Small intestine (tissue), 7 donors: ENCODE data around the gene MOB3C. TPM values are rescaled to one million over a fixed set of nuclear protein-coding genes. Genes with fewer than 3 reads are reported as not detected.
A peak's percentile ranks its signal among the peaks of the same experiment; 100 is the strongest.

Experiments
- DNase-seq, 2 donors: peaks; one replicate each; pipeline versions ENCODE4 v3.0.0 to v3.0.0-alpha.2; 2013
- FAIRE-seq: peaks from 2 replicates; lab custom pipeline; 2012; peaks lifted over from hg19 to GRCh38; lab: Jason Lieb, UNC
- H3K27ac ChIP-seq, 3 donors: one replicate each; pipeline ENCODE4 v1.5.1; 2013; ENCODE audit warnings: low read length in 2 of 3, mild to moderate bottlenecking in 2 of 3, control low read depth in 1 of 3, inconsistent platforms in 1 of 3, low read depth in 1 of 3, moderate library complexity in 1 of 3
- H3K27me3 ChIP-seq, 3 donors: one replicate each; pipeline ENCODE4 v1.6.1; 2013; ENCODE audit warnings: low read length in 3 of 3, inconsistent platforms in 1 of 3; ENCODE audit not compliant: control insufficient read depth in 3 of 3, insufficient read depth in 3 of 3
- H3K36me3 ChIP-seq, 3 donors: one replicate each; pipeline ENCODE4 v1.6.1; 2013; ENCODE audit warnings: low read length in 3 of 3, inconsistent platforms in 1 of 3, low read depth in 1 of 3, mild to moderate bottlenecking in 1 of 3, moderate library complexity in 1 of 3; ENCODE audit not compliant: control insufficient read depth in 3 of 3, insufficient read depth in 2 of 3
- H3K4me1 ChIP-seq, 3 donors: one replicate each; pipeline ENCODE4 v1.6.1; 2013; ENCODE audit warnings: low read length in 2 of 3, inconsistent platforms in 1 of 3, low read depth in 1 of 3, mild to moderate bottlenecking in 1 of 3, moderate library complexity in 1 of 3; ENCODE audit not compliant: control insufficient read depth in 3 of 3, insufficient read depth in 2 of 3
- H3K4me3 ChIP-seq, 3 donors: one replicate each; pipeline ENCODE4 v1.5.1; 2013; ENCODE audit warnings: low read length in 3 of 3, control low read depth in 1 of 3, inconsistent platforms in 1 of 3, low read depth in 1 of 3, mild to moderate bottlenecking in 1 of 3, moderate library complexity in 1 of 3
- H3K9me3 ChIP-seq, 2 donors: one replicate each; pipeline ENCODE4 v1.6.1; 2013; ENCODE audit warnings: low read depth in 1 of 2, low read length in 1 of 2; ENCODE audit not compliant: control insufficient read depth in 2 of 2, insufficient read depth in 1 of 2
- WGBS, 3 donors: extraction: QIAGEN DNeasy Blood & Tissue Kit; methylation state at CpG; one replicate each; pipeline ENCODE4 v1.1.7; 2013; 5-methylcytosine and 5-hydroxymethylcytosine counted together
- polyA plus RNA-seq, 4 donors: library from polyadenylated mRNA; stranded (reverse) in 3 of 4; unstranded in 1 of 4; fragments of 200-250 nt in 3 of 4; fragments of 120-200 nt in 1 of 4; gene quantifications; one replicate each; pipeline versions ENCODE4 v1.2.1 to v1.2.3, GENCODE V29; 2013
- donor health status: healthy with polysubstance abuse.
- donor health status: control.
- donor health status: control.
- donor health status: Bipolar disorder and iron deficiency.
- donor health status: healthy.

The MOB3C gene
- polyA plus RNA-seq, 4 donors = 7.8 to 12.0 (median 9.5) TPM

DNA sequence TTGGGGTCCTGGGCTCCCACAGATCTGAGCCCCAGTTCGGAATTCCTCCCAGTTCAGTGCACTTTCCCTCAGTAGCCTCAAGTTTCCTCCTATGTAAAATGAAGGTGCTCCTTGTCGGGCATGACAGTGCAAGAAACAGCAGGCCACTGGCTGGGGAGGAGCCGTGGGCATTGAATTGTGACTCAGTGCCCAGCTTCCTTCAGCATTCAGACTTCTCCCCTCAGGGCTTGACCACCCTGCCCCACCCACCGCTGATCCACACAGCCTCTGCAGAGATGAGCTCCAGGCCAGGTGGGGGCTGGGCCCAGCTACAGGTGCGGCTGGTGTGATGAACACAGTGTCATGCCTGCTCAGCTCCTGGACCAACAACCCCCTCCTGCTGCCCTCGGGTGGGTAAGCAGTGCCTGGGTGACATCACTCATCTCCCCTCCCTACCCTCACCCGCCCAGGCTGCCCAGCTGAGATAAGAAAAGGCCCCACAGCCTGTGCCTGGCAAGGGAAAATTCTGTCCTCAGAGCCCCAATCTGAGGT, 4.9 kb downstream of the MOB3C start:
- Histone ChIP-seq H3K4me1 (peaks cover 0 to 22% (median 9%) of the 10 kb centered on the region in 3 donors), H3K36me3 (peaks cover 9 to 54% (median 15%) of the 10 kb centered on the region in 3 donors), H3K4me3 (no peak overlapping the region), H3K27me3 (no peaks in the 10 kb centered on the region), H3K9me3 (no peaks in the 10 kb centered on the region), H3K27ac (no peak overlapping the region)
- 66 to 75% (median 71%) methylated on average over 7 of the region's 7 CpGs for WGBS, 3 donors
- DNase-seq = no peak
- FAIRE-seq = no peak

DNA sequence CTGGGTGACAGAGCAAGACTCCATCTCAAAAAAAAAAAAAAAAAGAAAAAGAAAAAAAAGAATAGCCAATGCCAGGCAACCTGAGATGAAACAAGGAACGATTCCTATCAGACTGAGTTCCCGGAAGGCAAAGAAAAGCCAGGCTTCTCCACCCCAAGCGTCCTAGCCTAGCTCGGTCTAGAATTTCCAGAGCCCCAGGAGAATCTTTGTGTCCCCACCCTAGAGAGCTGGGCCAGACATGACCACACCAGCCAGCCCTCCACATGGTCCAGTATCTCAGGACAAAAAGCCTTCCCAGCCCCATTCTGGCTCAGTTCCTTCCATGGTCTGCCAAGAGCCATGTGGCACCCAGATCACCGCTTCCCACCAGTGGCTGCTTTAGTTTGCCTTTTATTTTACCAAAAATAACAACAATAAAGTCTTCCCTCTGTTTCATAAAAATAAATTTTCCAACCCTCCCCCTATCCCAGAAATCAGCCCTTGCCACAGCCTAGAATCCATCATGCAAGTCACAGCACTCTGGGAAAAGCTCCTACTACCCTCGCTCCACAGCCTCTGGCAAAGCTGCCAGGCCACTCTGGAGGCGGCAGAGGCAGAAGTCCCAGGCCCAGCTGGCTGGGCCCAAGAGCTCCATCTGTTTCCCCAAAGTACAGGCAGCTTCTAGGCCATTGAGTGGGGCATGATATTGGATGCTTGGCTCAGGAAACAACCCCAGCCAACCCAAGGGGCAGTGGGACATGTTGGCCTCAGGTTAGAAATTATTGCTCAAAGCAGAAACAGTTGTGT, 9.1 kb downstream of the MOB3C start:
- FAIRE-seq = no peak

DNA sequence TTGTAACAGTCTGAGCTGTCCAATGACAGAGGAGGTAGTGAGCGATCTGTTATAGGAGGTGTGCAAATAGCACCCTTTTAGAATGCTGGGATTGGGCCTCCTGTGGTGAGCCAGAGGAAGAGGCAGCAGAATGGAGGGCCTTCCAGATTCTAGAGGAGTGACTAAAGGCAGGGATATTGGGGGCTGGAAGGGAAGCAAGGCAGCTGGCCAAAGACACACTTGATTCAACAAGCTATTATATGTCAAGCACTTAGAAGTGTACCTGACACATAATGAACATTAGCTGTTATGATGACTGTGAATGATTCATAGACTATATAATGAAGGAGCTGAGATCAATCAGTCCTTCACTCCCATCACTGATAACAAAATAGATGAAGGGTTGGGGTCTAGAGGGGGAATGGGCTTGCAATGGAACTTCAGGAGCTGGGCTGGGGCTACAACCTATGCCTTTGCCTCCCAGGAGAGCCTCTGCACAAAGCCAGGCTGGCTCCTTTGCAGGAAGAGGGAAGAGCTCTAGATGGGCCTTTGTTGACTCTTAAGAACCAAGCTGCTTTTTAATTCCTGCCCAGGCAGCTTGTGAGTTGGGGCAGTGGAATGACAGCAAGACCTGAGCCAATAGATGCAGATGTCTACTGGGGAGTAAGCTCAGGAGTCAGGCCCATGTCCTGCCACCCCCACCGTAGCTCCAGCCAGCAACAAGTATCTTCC, 10.2 kb downstream of the MOB3C start:
- 93 to 98% (median 93%) methylated on average over 2 of the region's 2 CpGs for WGBS, 3 donors
- H3K36me3 ChIP-seq = peaks cover 6 to 37% (median 13%) of the 10 kb centered on the region in 3 donors
- FAIRE-seq = no peak
- no peak overlapping the region for H3K4me3 ChIP-seq
- no peak overlapping the region for H3K27ac ChIP-seq
- H3K27me3 ChIP-seq = no peaks in the 10 kb centered on the region
- no peak for DNase-seq
- H3K9me3 ChIP-seq = no peaks in the 10 kb centered on the region
- H3K4me1 ChIP-seq = peaks cover 2 to 10% (median 5%) of the 10 kb centered on the region in 3 donors

More for the DNA sequence above, 9.1 kb downstream of the MOB3C start:
- H3K27me3 ChIP-seq = no peaks in the 10 kb centered on the region
- peaks cover 6 to 47% (median 15%) of the 10 kb centered on the region in 3 donors for H3K36me3 ChIP-seq
- DNase-seq = no peak
- H3K27ac ChIP-seq = no peak overlapping the region
- 88 to 93% (median 89%) methylated on average over 7 of the region's 7 CpGs for WGBS, 3 donors
- H3K9me3 ChIP-seq = no peaks in the 10 kb centered on the region
- no peak overlapping the region for H3K4me3 ChIP-seq
- peaks cover 2 to 13% (median 5%) of the 10 kb centered on the region in 3 donors for H3K4me1 ChIP-seq

DNA sequence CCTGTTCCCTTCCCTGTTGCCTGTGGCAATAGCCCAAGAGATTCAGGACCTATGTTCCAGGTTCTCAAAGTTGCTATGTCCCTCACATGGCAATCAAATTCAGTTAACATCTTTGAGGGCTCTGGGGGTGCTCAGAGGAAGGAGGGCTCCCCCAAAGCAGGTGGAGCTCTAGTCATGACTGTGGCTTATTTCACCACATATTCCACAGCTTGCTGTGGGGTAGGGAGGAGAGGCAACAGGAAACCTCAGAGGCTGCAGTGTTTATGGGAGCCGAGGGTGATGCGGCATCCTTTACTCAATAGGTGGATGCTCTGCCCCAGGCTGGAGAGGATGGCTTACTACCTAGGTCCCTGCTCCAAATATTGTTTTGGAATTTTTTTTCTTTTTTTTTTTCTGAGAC, 11.4 kb downstream of the MOB3C start:
- WGBS, 3 donors = 66 to 78% (median 73%) methylated on average over 2 of the region's 2 CpGs

DNA sequence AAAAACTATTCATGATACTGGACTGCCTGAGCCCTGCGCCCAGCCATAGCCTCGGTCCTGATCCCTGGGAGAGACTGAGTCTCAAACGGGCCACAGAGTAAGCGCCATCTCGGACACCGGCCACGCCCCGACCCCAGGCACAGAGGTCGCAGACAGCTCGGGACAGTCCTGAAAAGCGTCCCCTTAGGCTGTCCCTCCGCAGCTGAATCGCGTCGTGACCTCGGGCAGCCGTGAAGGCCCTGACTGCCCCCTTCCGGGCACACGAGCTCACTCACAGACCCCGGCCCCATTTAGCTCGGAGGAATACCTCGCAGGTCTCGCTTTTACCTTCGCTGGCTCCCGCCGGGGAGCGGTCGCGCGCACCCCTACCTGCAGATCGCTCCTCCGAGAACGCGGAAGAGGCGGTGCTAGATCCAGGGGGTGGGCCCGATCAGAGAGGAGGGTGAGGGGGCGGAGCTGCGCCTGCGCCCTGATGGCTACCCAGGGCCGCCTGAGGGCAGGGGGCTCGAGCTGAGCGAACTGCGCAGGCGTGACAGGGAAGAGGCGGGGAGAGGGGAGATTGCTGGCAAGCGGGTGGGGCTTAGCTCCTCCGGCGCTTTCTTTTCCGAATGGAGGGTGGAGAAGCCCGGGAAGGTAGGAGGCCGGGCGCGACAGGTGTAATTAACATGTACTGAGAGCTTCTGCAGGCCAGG, 12.6 kb downstream of the MOB3C start, which contains the start of gene MKNK1:
MKNK1 (minus strand) TSS at position 411 of the 692 bp plus-strand sequence. CDS start 20,941 bp downstream, outside the sequence.
- 0 to 1% (median 1%) methylated on average over 53 of the region's 53 CpGs for WGBS, 3 donors
- Histone ChIP-seq H3K27ac (peak within 1 kb of the TSS; percentile 68 to 94 (median 82)), H3K27me3 (no peaks in the 10 kb centered on the region), H3K4me3 (peak within 1 kb of the TSS; percentile 81 to 90 (median 86)), H3K4me1 (peaks cover 2 to 15% (median 5%) of the 10 kb centered on the region in 3 donors), H3K36me3 (peaks cover 0 to 22% (median 5%) of the 10 kb centered on the region in 3 donors), H3K9me3 (no peaks in the 10 kb centered on the region)
- FAIRE-seq (no peak), DNase-seq (peak; percentile 99)

More for the DNA sequence above, 11.4 kb downstream of the MOB3C start:
- FAIRE-seq = no peak
- H3K36me3 ChIP-seq = peaks cover 6 to 34% (median 9%) of the 10 kb centered on the region in 3 donors
- H3K27me3 ChIP-seq = no peaks in the 10 kb centered on the region
- DNase-seq = peak in 1 of 2 donors; percentile 23
- no peaks in the 10 kb centered on the region for H3K9me3 ChIP-seq
- no peak overlapping the region for H3K27ac ChIP-seq
- no peak overlapping the region for H3K4me3 ChIP-seq
- peaks cover 2 to 10% (median 5%) of the 10 kb centered on the region in 3 donors for H3K4me1 ChIP-seq

DNA sequence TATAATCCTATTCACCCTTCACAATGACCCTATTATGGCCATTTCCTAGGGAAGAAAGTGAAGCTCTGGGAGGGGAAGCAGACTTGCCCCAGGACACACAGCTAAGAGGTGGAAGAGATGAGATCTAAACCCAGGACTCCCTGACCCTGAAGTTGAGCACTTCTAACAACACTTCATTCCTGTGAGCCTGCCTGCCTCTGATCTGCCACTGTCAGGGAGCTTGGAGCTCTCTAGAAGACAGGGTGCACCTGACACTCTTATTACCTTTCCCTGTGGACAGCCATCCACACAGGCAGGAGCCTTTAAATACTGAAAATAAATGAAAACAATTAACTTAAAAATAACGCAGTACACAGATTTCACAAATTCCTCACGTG, 13.1 kb downstream of the MOB3C start:
- Histone ChIP-seq H3K4me3 (peak overlapping the region; percentile 81 to 90 (median 86)), H3K27ac (peak overlapping the region; percentile 68 to 94 (median 82)), H3K9me3 (no peaks in the 10 kb centered on the region), H3K27me3 (no peaks in the 10 kb centered on the region), H3K4me1 (peaks cover 2 to 15% (median 5%) of the 10 kb centered on the region in 3 donors), H3K36me3 (peaks cover 0 to 17% (median 4%) of the 10 kb centered on the region in 3 donors)
- no peak for FAIRE-seq
- DNase-seq = peak in 1 of 2 donors; percentile 31
- WGBS, 3 donors = 0 to 2% (median 1%) methylated on average over 2 of the region's 2 CpGs

DNA sequence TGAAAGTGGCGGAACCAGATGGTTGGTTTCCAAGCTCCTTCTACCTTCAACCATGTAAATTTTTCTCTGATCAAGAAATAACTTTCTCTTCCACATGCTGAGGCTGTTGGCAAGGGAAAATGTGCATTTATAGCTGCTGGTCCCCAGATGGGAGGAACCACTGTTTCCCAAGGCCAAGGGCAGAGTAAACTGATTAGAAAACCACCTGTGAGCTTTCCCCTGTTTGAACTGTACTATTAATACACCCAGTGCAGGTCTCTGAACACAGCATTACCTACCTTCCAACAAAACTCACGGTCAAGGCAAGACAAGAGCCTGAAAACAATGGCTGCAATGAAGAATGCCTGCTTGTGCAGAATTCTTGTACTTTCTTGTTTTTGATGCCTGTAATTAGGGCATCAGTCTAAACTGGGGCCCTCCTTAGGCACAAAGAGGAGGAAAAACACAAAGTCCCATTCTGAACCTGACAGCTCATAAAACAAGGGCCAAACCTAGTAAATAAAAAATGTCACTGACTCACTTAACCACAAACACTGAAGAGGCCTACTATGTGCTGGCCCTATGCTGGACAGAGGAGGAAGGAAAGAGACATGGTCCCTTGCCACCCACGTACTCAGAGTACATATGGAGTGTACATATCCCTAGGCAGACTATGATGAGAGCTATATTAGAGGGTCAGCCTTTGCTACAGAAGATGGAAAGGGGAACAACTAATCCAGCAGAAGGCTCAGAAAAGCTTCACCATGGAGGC, 15.2 kb downstream of the MOB3C start:
- Histone ChIP-seq H3K4me3 (no peak overlapping the region), H3K27me3 (no peaks in the 10 kb centered on the region), H3K27ac (peak overlapping the region in 1 of 3 donors; percentile 6), H3K9me3 (no peaks in the 10 kb centered on the region), H3K36me3 (peaks cover 0 to under 1% (median 0%) of the 10 kb centered on the region in 3 donors), H3K4me1 (peaks cover 2 to 15% (median 5%) of the 10 kb centered on the region in 3 donors)
- FAIRE-seq (no peak), DNase-seq (peak in 1 of 2 donors; percentile 42)
- 65 to 80% (median 67%) methylated on average over 3 of the region's 3 CpGs for WGBS, 3 donors
